Kidney capillary endothelial cell (primary cell): ENCODE measurements around the gene FMO5.
"Not testable (repeated sequence)": the region's sequence is repeated elsewhere in the genome, so short reads cannot be mapped to it uniquely, and the experiment has no call there.

ENCODE experiments used
- DNase-seq: peaks from one replicate; pipeline ENCODE4 v3.0.0-alpha.2; 2018; ENCODE audit warnings: low spot score

The FMO5 gene

GRCh38 chr1:147238925-147239820 is 14.0 kb upstream of the FMO5 start:
- DNase-seq = no peak

GRCh38 chr1:147238053-147238902 is 13.1 kb upstream of the FMO5 start:
- DNase-seq = no peak

GRCh38 chr1:147236959-147237791 is 12.0 kb upstream of the FMO5 start:
- no peak for DNase-seq

- DNase-seq = no peak
Measured at GRCh38 chr1:147236448-147236847, 11.3 kb upstream of the FMO5 start.

- no peak for DNase-seq
Measured at GRCh38 chr1:147235822-147236221, 10.7 kb upstream of the FMO5 start.

- not testable (repeated sequence) for DNase-seq
Measured at GRCh38 chr1:147233903-147234302, 8.8 kb upstream of the FMO5 start.

- not testable (repeated sequence) for DNase-seq
Measured at GRCh38 chr1:147231032-147231431, 5.9 kb upstream of the FMO5 start.

GRCh38 chr1:147223740-147224615 is 1.2 kb downstream of the FMO5 start:
- DNase-seq = no peak

GRCh38 chr1:147218606-147219005 is 6.5 kb downstream of the FMO5 start:
- no peak for DNase-seq

- no peak for DNase-seq
Measured at GRCh38 chr1:147217141-147217540, 8.0 kb downstream of the FMO5 start.

- DNase-seq = no peak
Measured at GRCh38 chr1:147216124-147216523, 9.0 kb downstream of the FMO5 start.

- DNase-seq = no peak
Measured at GRCh38 chr1:147215540-147215916, 9.6 kb downstream of the FMO5 start.

- no peak for DNase-seq
Measured at GRCh38 chr1:147214842-147215539, 10.1 kb downstream of the FMO5 start.

GRCh38 chr1:147214325-147214724 is 10.8 kb downstream of the FMO5 start:
- no peak for DNase-seq

- DNase-seq = no peak
Measured at GRCh38 chr1:147213271-147213670, 11.9 kb downstream of the FMO5 start.

GRCh38 chr1:147211577-147211976 is 13.6 kb downstream of the FMO5 start:
- DNase-seq = no peak

GRCh38 chr1:147210987-147211386 is 14.2 kb downstream of the FMO5 start:
- no peak for DNase-seq

- DNase-seq = no peak
Measured at GRCh38 chr1:147209825-147210821, 15.0 kb downstream of the FMO5 start.

GRCh38 chr1:147208619-147209018 is 16.5 kb downstream of the FMO5 start:
- DNase-seq = no peak
